OCI-LY1 (cell line): ENCODE data around the gene LZTFL1.

Experiments used
- H2AFZ ChIP-seq: fragments of 200-600 bp; sonication (generic), shearing (Covaris generic); 2 replicates; pipeline ENCODE4 v1.6.0; 2014; ENCODE audit warnings: antibody characterized with exemption, mild to moderate bottlenecking, low read length
- H3F3A ChIP-seq: fragments of 200-600 bp; sonication (generic), shearing (Covaris generic); 2 replicates; pipeline ENCODE4 v1.6.0; 2014; ENCODE audit warnings: mild to moderate bottlenecking, antibody characterized with exemption, low read length, moderate library complexity; ENCODE audit not compliant: insufficient read depth
- H3K27ac ChIP-seq: fragments of 200-600 bp; sonication (generic); 2 replicates; pipeline ENCODE4 v1.5.1; 2014; ENCODE audit warnings: low read length, mixed run types, mild to moderate bottlenecking, low read depth; ENCODE audit not compliant: poor library complexity, severe bottlenecking
- H3K27me3 ChIP-seq: fragments of 200-600 bp; sonication (generic); 2 replicates; pipeline ENCODE4 v1.6.0; 2014; ENCODE audit warnings: antibody characterized with exemption, mild to moderate bottlenecking, low read length, moderate library complexity; ENCODE audit not compliant: insufficient read depth
- H3K36me3 ChIP-seq: fragments of 200-600 bp; sonication (generic); 2 replicates; pipeline ENCODE4 v1.6.1; 2014; ENCODE audit warnings: mild to moderate bottlenecking, antibody characterized with exemption, low read length, moderate library complexity, mixed read lengths; ENCODE audit not compliant: insufficient read depth
- H3K4me1 ChIP-seq: fragments of 200-600 bp; sonication (generic); 2 replicates; pipeline ENCODE4 v1.5.1; 2014; ENCODE audit warnings: mild to moderate bottlenecking, low read length, moderate library complexity; ENCODE audit not compliant: insufficient read depth, severe bottlenecking
- H3K4me2 ChIP-seq: fragments of 200-600 bp; sonication (generic), shearing (Covaris generic); 2 replicates; pipeline ENCODE4 v1.6.1; 2014; ENCODE audit warnings: low read length
- H3K4me3 ChIP-seq: fragments of 200-600 bp; sonication (generic); 2 replicates; pipeline ENCODE4 v1.5.1; 2014; ENCODE audit warnings: low read length, low read depth, mild to moderate bottlenecking, mixed read lengths; ENCODE audit not compliant: poor library complexity, severe bottlenecking
- H3K79me2 ChIP-seq: fragments of 200-600 bp; shearing (Covaris generic); 2 replicates; pipeline ENCODE4 v1.6.1; 2016; ENCODE audit warnings: mixed run types, low read length, mixed read lengths; ENCODE audit not compliant: insufficient read depth
- H3K9ac ChIP-seq: fragments of 200-600 bp; sonication (generic), shearing (Covaris generic); 2 replicates; pipeline ENCODE4 v1.6.1; 2014; ENCODE audit warnings: mild to moderate bottlenecking, low read length, mixed read lengths
- H3K9me2 ChIP-seq: fragments of 200-600 bp; sonication (generic), shearing (Covaris generic); 2 replicates; pipeline ENCODE4 v1.6.1; 2014; ENCODE audit warnings: low read depth, mild to moderate bottlenecking, low read length, mixed read lengths
- H3K9me3 ChIP-seq: fragments of 200-600 bp; shearing (Covaris generic); 2 replicates; pipeline ENCODE4 v1.6.1; 2014; ENCODE audit warnings: low read length, mixed read lengths
- H4K20me1 ChIP-seq: fragments of 200-600 bp; sonication (generic), shearing (Covaris generic); 2 replicates; pipeline ENCODE4 v1.6.0; 2016; ENCODE audit warnings: mild to moderate bottlenecking, low read length; ENCODE audit not compliant: insufficient read depth
- EZH2 ChIP-seq: fragments of 200-600 bp; sonication (generic), shearing (Covaris generic); IDR thresholded peaks from 2 replicates; pipeline ENCODE4 v1.8.0; 2017; ENCODE audit warnings: borderline replicate concordance, mixed run types, mild to moderate bottlenecking, antibody characterized with exemption, low read length, moderate library complexity, mixed read lengths
- TF ChIP-seq, protein P1 (sequence below): fragments of 200-600 bp; sonication (generic), shearing (Covaris generic); IDR thresholded peaks from 2 replicates; pipeline ENCODE4 v1.5.1; 2017; ENCODE audit warnings: mild to moderate bottlenecking, antibody characterized with exemption, low read length, moderate library complexity, mixed read lengths

LZTFL1 gene

GRCh38 chr3:45868213-45868612, 26.3 kb upstream of the LZTFL1 start:
- Histone ChIP-seq H3K36me3 (no peaks in the 10 kb centered on the region; the same call in 1 of the 2 replicates), H3K27ac (no peak overlapping the region), H3K4me3 (no peak overlapping the region), H3K9me2 (no peaks in the 10 kb centered on the region), H3K4me2 (no peak overlapping the region), H3K27me3 (no peaks in the 10 kb centered on the region), H3K9me3 (no peaks in the 10 kb centered on the region), H3K9ac (no peak overlapping the region), H3F3A (no peaks in the 10 kb centered on the region), H3K79me2 (no peaks in the 10 kb centered on the region), H2AFZ (no peak overlapping the region), H4K20me1 (no peaks in the 10 kb centered on the region), H3K4me1 (no peaks in the 10 kb centered on the region)
- TF ChIP-seq, protein P1, sequence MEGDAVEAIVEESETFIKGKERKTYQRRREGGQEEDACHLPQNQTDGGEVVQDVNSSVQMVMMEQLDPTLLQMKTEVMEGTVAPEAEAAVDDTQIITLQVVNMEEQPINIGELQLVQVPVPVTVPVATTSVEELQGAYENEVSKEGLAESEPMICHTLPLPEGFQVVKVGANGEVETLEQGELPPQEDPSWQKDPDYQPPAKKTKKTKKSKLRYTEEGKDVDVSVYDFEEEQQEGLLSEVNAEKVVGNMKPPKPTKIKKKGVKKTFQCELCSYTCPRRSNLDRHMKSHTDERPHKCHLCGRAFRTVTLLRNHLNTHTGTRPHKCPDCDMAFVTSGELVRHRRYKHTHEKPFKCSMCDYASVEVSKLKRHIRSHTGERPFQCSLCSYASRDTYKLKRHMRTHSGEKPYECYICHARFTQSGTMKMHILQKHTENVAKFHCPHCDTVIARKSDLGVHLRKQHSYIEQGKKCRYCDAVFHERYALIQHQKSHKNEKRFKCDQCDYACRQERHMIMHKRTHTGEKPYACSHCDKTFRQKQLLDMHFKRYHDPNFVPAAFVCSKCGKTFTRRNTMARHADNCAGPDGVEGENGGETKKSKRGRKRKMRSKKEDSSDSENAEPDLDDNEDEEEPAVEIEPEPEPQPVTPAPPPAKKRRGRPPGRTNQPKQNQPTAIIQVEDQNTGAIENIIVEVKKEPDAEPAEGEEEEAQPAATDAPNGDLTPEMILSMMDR = no peak
- TF ChIP-seq EZH2 = no peak

- no peak overlapping the region for H3K9ac ChIP-seq
- H4K20me1 ChIP-seq = no peaks in the 10 kb centered on the region
- H3K4me3 ChIP-seq = no peak overlapping the region
- no peaks in the 10 kb centered on the region; the same call in 1 of the 2 replicates for H3K27me3 ChIP-seq
- H3K9me2 ChIP-seq = no peaks in the 10 kb centered on the region
- H3K9me3 ChIP-seq = no peaks in the 10 kb centered on the region
- no peak overlapping the region for H3K27ac ChIP-seq
- H3K36me3 ChIP-seq = no peaks in the 10 kb centered on the region; the same call in 1 of the 2 replicates
- H2AFZ ChIP-seq = no peak overlapping the region
- no peaks in the 10 kb centered on the region for H3F3A ChIP-seq
- TF ChIP-seq EZH2 = no peak
- TF ChIP-seq, protein P1 = no peak
- no peaks in the 10 kb centered on the region for H3K4me1 ChIP-seq
- H3K79me2 ChIP-seq = no peaks in the 10 kb centered on the region
- H3K4me2 ChIP-seq = no peak overlapping the region
Measured at GRCh38 chr3:45865563-45865962, 23.6 kb upstream of the LZTFL1 start.

DNA sequence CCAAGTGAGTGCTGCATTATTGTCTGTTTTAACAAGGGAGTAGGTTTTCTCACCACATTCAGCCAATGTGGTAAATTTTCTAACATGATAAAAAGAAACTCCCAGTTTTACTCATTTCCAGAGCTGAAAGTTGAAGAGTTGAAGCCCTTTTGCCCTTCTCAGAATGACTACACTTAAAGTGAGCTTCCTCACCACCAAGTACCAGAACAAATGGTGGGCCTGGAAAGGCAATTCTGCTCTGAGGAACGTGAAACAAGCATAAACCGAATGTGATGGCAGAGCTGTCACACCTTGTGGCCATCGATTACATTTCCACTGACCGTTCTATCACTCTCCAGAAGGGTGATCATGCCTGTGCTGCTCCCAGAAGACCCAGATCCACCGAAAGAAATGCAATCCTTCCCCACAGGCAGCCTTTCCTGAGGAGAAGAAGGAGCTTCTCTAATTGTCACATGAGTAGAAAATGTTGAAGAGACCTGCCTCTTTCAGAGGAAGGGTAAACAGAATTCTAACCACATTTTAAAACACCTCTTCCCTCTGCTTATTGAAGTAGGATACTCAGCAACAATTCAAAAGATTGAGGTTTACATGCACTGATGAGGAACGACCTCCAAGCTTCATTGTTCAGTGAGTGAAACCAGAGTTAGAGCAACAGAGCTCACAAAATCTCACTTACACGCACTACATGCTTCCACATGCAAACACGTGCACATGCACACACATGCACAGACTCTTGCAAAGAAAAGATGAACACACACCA, 23.0 kb upstream of the LZTFL1 start:
- TF ChIP-seq EZH2 = no peak
- TF ChIP-seq, protein P1 = no peak
- Histone ChIP-seq H3K4me2 (no peak overlapping the region), H3K27me3 (no peaks in the 10 kb centered on the region; the same call in 1 of the 2 replicates), H3K4me3 (no peak overlapping the region), H2AFZ (no peak overlapping the region), H3K9me2 (no peaks in the 10 kb centered on the region), H3K79me2 (no peaks in the 10 kb centered on the region), H3F3A (no peaks in the 10 kb centered on the region), H3K27ac (no peak overlapping the region), H4K20me1 (no peaks in the 10 kb centered on the region), H3K36me3 (no peaks in the 10 kb centered on the region; the same call in 1 of the 2 replicates), H3K9me3 (no peaks in the 10 kb centered on the region), H3K9ac (no peak overlapping the region), H3K4me1 (no peaks in the 10 kb centered on the region)
